Measurements from ENCODE around the gene NUP54. TPM values are rescaled to one million over a fixed set of nuclear protein-coding genes. Genes with fewer than 3 reads are reported as not detected.

NUP54 gene
- total and polyA plus RNA-seq, 10 donors, result 22.8 to 43.2 (median 31.9) TPM

- WGBS, 5 donors, result 40 to 72% (median 70%) methylated on average over 3 of the region's 3 CpGs
- TF ChIP-seq CTCF (IDR thresholded peaks at IDR 0.05 in 8 of 11, conservative IDR thresholded peaks at IDR 0.05 in 3 of 11) (no peak), POLR2AphosphoS5 (IDR thresholded peaks at IDR 0.05) (no peak), POLR2A (IDR thresholded peaks at IDR 0.05) (no peak)
- no peak for DNase-seq
- intact Hi-C loops (cut with DNase I; ENCODE audit: low total_unique reads), result no loop called here
- H3K4me3 ChIP-seq, result no peak overlapping the region
- H3K36me3 ChIP-seq, result peaks cover 0 to 72% (median 30%) of the 10 kb centered on the region in 6 donors
- H3K27me3 ChIP-seq (replicated peaks in 1 of 7), result no peaks in the 10 kb centered on the region
- H3K27ac ChIP-seq, result peak overlapping the region in 5 of 8 donors; percentile 9 to 82 (median 59)
- peaks cover 0 to 16% (median 6%) of the 10 kb centered on the region in 8 donors for H3K9me3 ChIP-seq
- H3K4me1 ChIP-seq, result peaks cover 36 to 87% (median 62%) of the 10 kb centered on the region in 6 donors
These were observed 47.1 kb upstream of the NUP54 start for GRCh38 chr4:76195326-76195725.

- 69 to 82% (median 71%) methylated on average over 2 of the region's 2 CpGs for WGBS, 5 donors
- TF ChIP-seq POLR2AphosphoS5 (IDR thresholded peaks at IDR 0.05) (peak in 1 of 3 donors; percentile 17), CTCF (IDR thresholded peaks at IDR 0.05 in 8 of 11, conservative IDR thresholded peaks at IDR 0.05 in 3 of 11) (no peak), POLR2A (IDR thresholded peaks at IDR 0.05) (no peak)
- intact Hi-C loops (cut with DNase I; ENCODE audit: low total_unique reads), result no loop called here
- no peaks in the 10 kb centered on the region for H3K27me3 ChIP-seq (replicated peaks in 1 of 7)
- H3K9me3 ChIP-seq, result peaks cover 0 to 16% (median 6%) of the 10 kb centered on the region in 8 donors
- peaks cover 0 to 82% (median 30%) of the 10 kb centered on the region in 6 donors for H3K36me3 ChIP-seq
- DNase-seq, result no peak
- H3K4me3 ChIP-seq, result no peak overlapping the region
- H3K4me1 ChIP-seq, result peaks cover 26 to 77% (median 52%) of the 10 kb centered on the region in 6 donors
- peak overlapping the region in 7 of 8 donors; percentile 20 to 82 (median 39) for H3K27ac ChIP-seq
These were observed 46.1 kb upstream of the NUP54 start for GRCh38 chr4:76194325-76194724.

- WGBS, 5 donors, result 87 to 94% (median 92%) methylated on average over 2 of the region's 2 CpGs
- Histone ChIP-seq H3K27ac (peak overlapping the region in 4 of 8 donors; percentile 35 to 82 (median 66)), H3K27me3 (replicated peaks in 1 of 7) (no peaks in the 10 kb centered on the region), H3K9me3 (peaks cover 0 to 16% (median 6%) of the 10 kb centered on the region in 8 donors), H3K36me3 (peaks cover 0 to 90% (median 30%) of the 10 kb centered on the region in 6 donors), H3K4me1 (peaks cover 8 to 66% (median 32%) of the 10 kb centered on the region in 6 donors), H3K4me3 (no peak overlapping the region)
- intact Hi-C loops (cut with DNase I; ENCODE audit: low total_unique reads), result no loop called here
- DNase-seq, result no peak
- TF ChIP-seq CTCF (IDR thresholded peaks at IDR 0.05 in 8 of 11, conservative IDR thresholded peaks at IDR 0.05 in 3 of 11) (no peak), POLR2AphosphoS5 (IDR thresholded peaks at IDR 0.05) (no peak), POLR2A (IDR thresholded peaks at IDR 0.05) (no peak)
These were observed 44.0 kb upstream of the NUP54 start for GRCh38 chr4:76192236-76192635.

- intact Hi-C loops (cut with DNase I; ENCODE audit: low total_unique reads), result loop anchor here (10.0 kb wide), 1 partner anchor 186 kb away; no protein-coding TSS in a partner anchor
- peaks cover 0 to 84% (median 20%) of the 10 kb centered on the region in 6 donors for H3K36me3 ChIP-seq
- DNase-seq, result no peak
- H3K9me3 ChIP-seq, result peaks cover 0 to 16% (median 6%) of the 10 kb centered on the region in 8 donors
- WGBS, 5 donors, result 80 to 95% (median 87%) methylated on average over 3 of the region's 3 CpGs
- no peaks in the 10 kb centered on the region for H3K27me3 ChIP-seq (replicated peaks in 1 of 7)
- peak overlapping the region in 1 of 8 donors; percentile 2 for H3K27ac ChIP-seq
- no peak overlapping the region for H3K4me3 ChIP-seq
- H3K4me1 ChIP-seq, result peaks cover 0 to 34% (median 7%) of the 10 kb centered on the region in 6 donors
- TF ChIP-seq POLR2A (IDR thresholded peaks at IDR 0.05) (no peak), CTCF (IDR thresholded peaks at IDR 0.05 in 8 of 11, conservative IDR thresholded peaks at IDR 0.05 in 3 of 11) (no peak), POLR2AphosphoS5 (IDR thresholded peaks at IDR 0.05) (no peak)
These were observed 40.4 kb upstream of the NUP54 start for GRCh38 chr4:76188557-76188956.

Measured in spleen (tissue), 11 donors.